ENCODE data around the gene HELZ. TPM values are rescaled to one million over a fixed set of nuclear protein-coding genes. Genes with fewer than 3 reads are reported as not detected.

The HELZ gene
- total RNA-seq, 2 experiments from 2014 or later = 55.3 to 58.0 TPM

DNA sequence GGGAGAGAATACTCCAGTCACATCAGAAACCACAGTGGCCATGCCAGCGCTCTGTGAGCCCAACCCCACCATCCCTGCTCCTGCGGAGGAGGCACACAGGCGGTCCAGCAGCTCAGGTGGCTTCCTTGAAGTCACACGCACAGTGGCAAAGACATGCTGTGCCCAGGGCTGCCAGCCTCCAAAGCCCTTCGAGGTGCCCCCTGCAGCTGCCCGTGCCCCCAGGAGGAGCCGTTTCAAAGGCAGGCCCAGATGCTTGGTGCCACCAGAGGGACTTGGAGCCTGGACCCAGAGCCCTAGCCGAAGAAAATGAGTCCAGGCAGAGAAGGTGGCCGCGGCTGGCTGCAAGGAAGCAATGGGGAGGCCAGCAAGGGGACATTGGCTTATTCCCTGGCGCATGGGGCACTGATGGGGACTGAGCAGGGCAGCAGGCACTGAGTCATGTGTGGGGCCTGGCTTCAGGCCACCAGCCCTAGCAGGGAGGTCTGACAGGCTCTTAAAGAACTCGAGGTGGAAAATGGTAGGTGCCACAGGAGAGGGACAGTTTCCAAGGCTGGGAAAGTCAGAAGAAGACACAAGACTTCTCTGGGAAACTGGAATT lies 217.9 kb downstream of the HELZ start:
- DNase-seq = no peak
- CTCF ChIA-PET = no interaction called here
- Mint-ChIP-seq H3K9me3 (ENCODE audit: low read depth) (no peaks in the 10 kb centered on the region), H3K4me1 (no peaks in the 10 kb centered on the region), H3K36me3 (ENCODE audit: low read depth) (no peaks in the 10 kb centered on the region), H3K27me3 (no peaks in the 10 kb centered on the region), H3K27ac (no peak overlapping the region), H3K4me3 (no peak overlapping the region)
- POLR2A ChIA-PET = no interaction called here
- ATAC-seq = no peak
- intact Hi-C loops (cut with DNase I, micrococcal nuclease) = no loop called here

DNA sequence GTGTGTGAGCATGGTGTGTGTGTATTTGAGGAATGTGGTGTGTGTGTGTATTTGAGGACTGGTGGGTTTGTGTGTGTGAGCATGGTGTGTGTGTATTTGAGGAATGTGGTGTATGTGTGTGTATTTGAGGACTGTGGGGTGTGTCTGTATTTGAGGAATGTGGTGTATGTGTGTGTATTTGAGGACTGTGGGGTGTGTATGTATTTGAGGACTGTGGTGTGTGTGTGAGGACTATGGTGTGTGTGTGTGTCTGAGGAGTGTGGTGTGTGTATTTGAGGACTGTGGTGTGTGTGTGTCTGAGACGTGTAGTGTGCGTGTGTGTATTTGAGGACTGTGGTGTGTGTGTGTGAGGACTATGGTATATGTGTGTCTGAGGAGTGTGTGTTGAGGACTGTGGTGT lies 218.7 kb downstream of the HELZ start:
- Mint-ChIP-seq H3K4me3 (no peak overlapping the region), H3K27ac (no peak overlapping the region), H3K9me3 (ENCODE audit: low read depth) (no peaks in the 10 kb centered on the region), H3K36me3 (ENCODE audit: low read depth) (no peaks in the 10 kb centered on the region), H3K27me3 (no peaks in the 10 kb centered on the region), H3K4me1 (no peaks in the 10 kb centered on the region)
- CTCF ChIA-PET = no interaction called here
- POLR2A ChIA-PET = no interaction called here
- intact Hi-C loops (cut with DNase I, micrococcal nuclease) = no loop called here
- DNase-seq (no peak), ATAC-seq (no peak)

DNA sequence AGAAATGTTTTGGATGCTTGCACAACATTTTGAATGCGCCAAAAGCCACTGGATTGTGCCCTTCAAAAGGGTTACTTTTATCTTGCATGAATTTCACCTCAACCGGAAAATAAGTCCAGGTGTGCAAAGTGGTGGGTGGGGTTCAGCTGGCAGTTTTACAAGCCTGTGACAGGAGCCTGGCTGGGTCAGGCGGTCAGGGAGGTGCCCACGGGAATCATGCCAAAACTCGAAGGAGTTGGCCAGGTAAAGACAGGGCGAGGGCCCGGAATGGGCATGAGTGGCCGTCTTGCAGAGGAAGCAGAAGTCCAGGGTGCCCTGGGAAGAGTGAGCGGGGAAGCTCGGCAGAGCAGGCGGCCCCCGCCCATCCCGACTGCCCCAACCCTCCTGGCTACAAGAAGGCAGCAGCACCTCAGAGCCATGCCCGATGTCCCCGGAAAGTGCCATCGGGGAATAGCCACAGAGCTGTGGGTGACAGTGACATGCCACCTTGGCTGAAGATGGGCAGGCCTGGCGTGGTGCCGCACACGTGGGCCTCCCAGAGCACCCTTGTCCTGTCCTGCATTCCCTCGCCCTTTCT lies 219.7 kb downstream of the HELZ start:
- no peak for DNase-seq
- ATAC-seq = no peak
- H3K27me3 Mint-ChIP-seq = no peaks in the 10 kb centered on the region
- ChIA-PET CTCF (no interaction called here), POLR2A (no interaction called here)
- intact Hi-C loops (cut with DNase I, micrococcal nuclease) = no loop called here
- no peak overlapping the region for H3K4me3 Mint-ChIP-seq
- no peaks in the 10 kb centered on the region for H3K9me3 Mint-ChIP-seq (ENCODE audit: low read depth)
- no peaks in the 10 kb centered on the region for H3K4me1 Mint-ChIP-seq
- H3K36me3 Mint-ChIP-seq (ENCODE audit: low read depth) = no peaks in the 10 kb centered on the region
- no peak overlapping the region for H3K27ac Mint-ChIP-seq

DNA sequence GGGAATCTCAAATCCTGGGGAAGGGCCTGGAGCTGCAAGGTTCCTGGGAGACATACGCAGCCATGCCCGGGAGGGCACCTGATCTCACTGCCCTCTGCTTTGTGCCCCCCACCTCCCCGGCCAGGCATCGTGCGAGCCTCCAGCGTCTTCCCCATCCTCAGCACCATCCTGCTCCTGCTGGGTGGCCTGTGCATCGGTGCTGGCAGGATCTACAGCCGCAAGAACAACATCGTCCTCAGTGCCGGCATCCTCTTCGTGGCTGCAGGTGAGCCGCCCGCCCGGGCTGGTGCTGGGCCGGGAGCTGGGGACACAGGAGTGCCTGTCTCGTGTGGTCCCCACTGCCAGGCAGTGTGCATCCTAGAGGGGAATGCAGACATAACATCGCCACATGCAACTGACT lies 220.3 kb downstream of the HELZ start:
- no peaks in the 10 kb centered on the region for H3K9me3 Mint-ChIP-seq (ENCODE audit: low read depth)
- no peaks in the 10 kb centered on the region for H3K4me1 Mint-ChIP-seq
- CTCF ChIA-PET = no interaction called here
- H3K4me3 Mint-ChIP-seq = no peak overlapping the region
- POLR2A ChIA-PET = no interaction called here
- ATAC-seq (no peak), DNase-seq (no peak)
- intact Hi-C loops (cut with DNase I, micrococcal nuclease) = no loop called here
- H3K27me3 Mint-ChIP-seq = no peaks in the 10 kb centered on the region
- no peaks in the 10 kb centered on the region for H3K36me3 Mint-ChIP-seq (ENCODE audit: low read depth)
- H3K27ac Mint-ChIP-seq = no peak overlapping the region

DNA sequence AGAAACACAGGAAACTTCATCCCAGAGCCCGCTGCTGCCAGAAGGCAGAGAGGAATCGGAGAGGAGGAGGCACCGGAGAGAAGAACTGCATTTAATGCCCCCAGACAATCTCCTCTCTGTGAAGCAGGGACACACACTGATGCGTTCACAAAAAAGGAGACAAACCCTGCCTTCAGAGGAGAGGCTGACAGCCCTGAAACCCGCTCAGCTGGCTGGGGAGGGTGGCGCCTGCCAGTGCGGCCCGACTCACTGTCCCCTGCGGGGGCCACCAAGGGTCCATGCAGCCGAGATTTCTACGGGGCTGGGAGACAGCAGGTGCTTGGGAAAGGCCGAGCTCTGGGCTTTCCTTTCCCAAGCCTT lies 222.6 kb downstream of the HELZ start:
- ChIA-PET CTCF (interaction anchor here (0.7 kb wide), 1 partner anchor 185 kb away, joined by 3 read pairs; no protein-coding TSS in a partner anchor), POLR2A (no interaction called here)
- no peak overlapping the region for H3K4me3 Mint-ChIP-seq
- H3K9me3 Mint-ChIP-seq (ENCODE audit: low read depth) = no peaks in the 10 kb centered on the region
- DNase-seq (no peak), ATAC-seq (no peak)
- intact Hi-C loops (cut with DNase I, micrococcal nuclease) = no loop called here
- no peaks in the 10 kb centered on the region for H3K4me1 Mint-ChIP-seq
- H3K27me3 Mint-ChIP-seq = no peaks in the 10 kb centered on the region
- H3K27ac Mint-ChIP-seq = no peak overlapping the region
- no peaks in the 10 kb centered on the region for H3K36me3 Mint-ChIP-seq (ENCODE audit: low read depth)

DNA sequence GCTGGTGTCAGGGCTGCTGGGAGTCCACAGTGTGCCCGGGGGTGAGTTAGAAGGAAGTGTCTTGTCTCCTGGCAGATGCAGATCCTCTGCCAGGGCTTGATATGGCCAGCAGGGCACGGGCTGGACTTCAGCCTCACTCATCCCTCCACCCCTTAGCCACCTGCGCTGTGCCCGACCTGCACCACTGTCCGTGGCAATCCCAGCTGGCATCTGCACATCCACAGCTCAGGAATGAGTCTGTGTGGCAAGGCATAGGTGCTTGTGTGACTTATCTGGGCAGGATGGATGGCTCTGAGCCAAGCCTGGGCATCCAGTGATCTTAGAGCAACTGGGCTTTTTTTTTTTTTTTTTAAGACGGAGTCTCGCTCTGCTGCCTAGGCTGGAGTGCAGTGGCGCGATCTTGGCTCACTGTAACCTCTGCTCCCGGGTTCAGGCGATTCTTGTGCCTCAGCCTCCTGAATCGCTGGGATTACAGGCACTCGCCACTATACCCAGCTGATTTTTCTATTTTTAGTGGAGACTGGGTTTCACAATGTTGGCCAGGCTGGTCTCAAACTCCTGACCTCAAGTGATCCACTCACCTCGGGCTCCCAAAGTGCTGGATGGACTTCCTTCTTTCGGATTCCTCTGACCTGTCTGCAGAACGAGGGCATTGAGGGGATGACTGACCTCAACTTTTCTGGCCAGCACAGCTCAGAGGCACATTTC lies 223.1 kb downstream of the HELZ start:
- Mint-ChIP-seq H3K36me3 (ENCODE audit: low read depth) (no peaks in the 10 kb centered on the region), H3K4me1 (no peaks in the 10 kb centered on the region), H3K27ac (no peak overlapping the region), H3K9me3 (ENCODE audit: low read depth) (no peaks in the 10 kb centered on the region), H3K27me3 (no peaks in the 10 kb centered on the region), H3K4me3 (no peak overlapping the region)
- ChIA-PET CTCF (interaction anchor here (0.7 kb wide), 1 partner anchor 186 kb away, joined by 3 read pairs; no protein-coding TSS in a partner anchor), POLR2A (no interaction called here)
- intact Hi-C loops (cut with DNase I, micrococcal nuclease) = no loop called here
- DNase-seq = no peak
- ATAC-seq = no peak

DNA sequence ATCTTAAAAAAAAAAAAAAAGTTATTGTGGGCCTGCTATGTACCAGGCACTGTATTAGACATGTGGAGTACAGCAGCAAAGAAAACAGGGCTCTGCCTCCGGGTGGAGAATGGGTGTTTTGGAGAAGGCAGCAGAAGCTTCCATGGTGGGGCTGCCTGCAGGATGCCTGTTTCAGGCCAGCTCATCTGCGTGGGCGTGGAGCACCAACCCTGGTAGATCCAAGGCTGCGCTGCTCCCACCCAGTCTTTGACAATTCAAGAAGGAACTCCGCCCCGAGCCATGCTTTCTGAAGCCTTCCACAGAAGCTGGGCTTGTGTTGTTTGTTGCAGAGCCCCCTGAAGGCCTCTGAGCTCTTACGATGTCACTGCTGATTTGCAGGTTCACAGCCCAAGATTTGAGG lies 223.8 kb downstream of the HELZ start:
- H3K4me3 Mint-ChIP-seq = no peak overlapping the region

More for the DNA sequence above, 223.8 kb downstream of the HELZ start:
- ChIA-PET POLR2A (no interaction called here), CTCF (no interaction called here)
- Mint-ChIP-seq H3K4me1 (no peaks in the 10 kb centered on the region), H3K36me3 (ENCODE audit: low read depth) (no peaks in the 10 kb centered on the region), H3K27ac (no peak overlapping the region), H3K9me3 (ENCODE audit: low read depth) (no peaks in the 10 kb centered on the region), H3K27me3 (no peaks in the 10 kb centered on the region)
- DNase-seq (no peak), ATAC-seq (no peak)
- intact Hi-C loops (cut with DNase I, micrococcal nuclease) = no loop called here

Other genes starting within 250 kb of the HELZ start
- gene CACNG1, start 200.6 kb downstream of the HELZ start, total RNA-seq = not detected
- 100 to 1,000 TPM; 100 to 101 TPM for gene PSMD12, start 121.4 kb upstream of the HELZ start, total RNA-seq
- 10 to 100 TPM; 41.6 to 56.3 TPM for gene PITPNC1, start 132.1 kb upstream of the HELZ start, total RNA-seq

Measured in activated CD4-positive, alpha-beta T cell treated with anti-CD3 and anti-CD28 coated beads for 36 hours (primary cell).